PFSK-1 (cell line): Measurements from ENCODE around the gene RGL1.

ENCODE experiments used
- REST ChIP-seq, 2 experiments: IDR thresholded peaks; 2 replicates each; pipeline versions ENCODE4 v1.6.1 to v1.8.0; 2011 to 2012; ENCODE audit warnings: low read depth in 2 of 2, low read length in 2 of 2, control low read depth in 1 of 2, inconsistent platforms in 1 of 2, mild to moderate bottlenecking in 1 of 2, moderate library complexity in 1 of 2; ENCODE audit not compliant: insufficient read depth in 1 of 2
- TAF1 ChIP-seq: IDR thresholded peaks from 2 replicates; pipeline ENCODE4 v1.6.1; 2012; ENCODE audit warnings: low read length, control low read depth, borderline replicate concordance; ENCODE audit not compliant: insufficient read depth

- no peak for TF ChIP-seq TAF1
- TF ChIP-seq REST (IDR thresholded peaks at IDR 0.05; ENCODE audit: insufficient read depth in 1 of 2, low read depth in 2 of 2, low read length in 2 of 2), result no peak
Observed at GRCh38 chr1:183903101-183903500, 98.2 kb downstream of the RGL1 start.
